Psoas muscle (tissue), 8 donors: ENCODE measurements around the gene UBR3. TPM values are rescaled to one million over a fixed set of nuclear protein-coding genes. Genes with fewer than 3 reads are reported as not detected.
"Not testable (repeated sequence)": the region's sequence is repeated elsewhere in the genome, so short reads cannot be mapped to it uniquely, and the experiment has no call there.

Experiments
- ATAC-seq, 4 donors: fragments of 200-7000 bp; cut with Tn5 transposase; one replicate each; pipeline ENCODE4 v1.9.1; 2020; ENCODE audit warnings: moderate library complexity in 3 of 4, mild to moderate bottlenecking in 2 of 4
- DNase-seq, 2 donors: peaks; one replicate each; pipeline ENCODE4 v3.0.0-alpha.2; 2020
- H3K27ac ChIP-seq: fragments of 200-600 bp; one replicate; pipeline ENCODE4 v1.8.0; 2022
- H3K27me3 ChIP-seq, 3 donors: fragments of 200-600 bp in 1 of 3; one replicate each; pipeline versions ENCODE4 v1.6.1 to v1.8.0; 2013 to 2022; ENCODE audit warnings: low read length in 2 of 3, mild to moderate bottlenecking in 2 of 3, moderate library complexity in 1 of 3; ENCODE audit not compliant: insufficient read depth in 3 of 3
- H3K36me3 ChIP-seq, 2 donors: fragments of 200-600 bp in 1 of 2; one replicate each; pipeline versions ENCODE4 v1.6.1 to v1.8.0; 2013 to 2022; ENCODE audit warnings: low read depth in 1 of 2, mild to moderate bottlenecking in 1 of 2, moderate library complexity in 1 of 2; ENCODE audit not compliant: insufficient read depth in 1 of 2
- H3K4me1 ChIP-seq: fragments of 200-600 bp; one replicate; pipeline ENCODE4 v1.8.0; 2022
- H3K4me3 ChIP-seq: fragments of 200-600 bp; one replicate; pipeline ENCODE4 v1.8.0; 2022; ENCODE audit warnings: mild to moderate bottlenecking
- H3K9me3 ChIP-seq: fragments of 200-600 bp; one replicate; pipeline ENCODE4 v1.8.0; 2022
- CTCF ChIP-seq: fragments of 200-600 bp; IDR thresholded peaks from one replicate; pipeline ENCODE4 v1.8.0; 2022; ENCODE audit warnings: antibody characterized with exemption
- WGBS, 3 donors: extraction: QIAGEN DNeasy Blood & Tissue Kit; methylation state at CpG; one replicate each; pipeline versions ENCODE4 v1.1.6 to v1.1.7; 2013; 5-methylcytosine and 5-hydroxymethylcytosine counted together
- intact Hi-C, 2 donors: fragments of 100-400 bp; cut with DNase I; formaldehyde crosslinking; loops; one replicate each; pipeline versions ENCODE4 v1.11.0 to v1.14.2; 2022
- polyA plus RNA-seq, 3 donors: library from polyadenylated mRNA; stranded (reverse); fragments of 200-250 nt; gene quantifications; one replicate each; pipeline ENCODE4 v1.2.3, GENCODE V29; 2013
- total RNA-seq, 4 donors: library from RNA; stranded (reverse); fragmentation: NEBNext Ultra II Directional in 2 of 4; extraction: Animal tissue kit (Norgen Biotek cat#: 25700) in 2 of 4; gene quantifications; one replicate each; pipeline versions ENCODE4 v1.2.1 to v1.2.4, GENCODE V29; 2021 to 2023
- donor health status: healthy with polysubstance abuse.
- donor health status: DM: no; HTN: no; CAD: no; lungs with moderate emphysema.
- donor health status: Bipolar disorder and iron deficiency.
- donor health status: healthy.
- donor health status: DM: yes; HTN: yes; CAD: no.
- donor health status: DM: no; HTN: no; CAD: no.
- donor health status: DM: no; HTN: no; CAD: no.
- donor health status: DM: yes; HTN: yes; CAD: no.

The UBR3 gene
- total and polyA plus RNA-seq, 7 donors: 28.7 to 202 (median 160) TPM

DNA sequence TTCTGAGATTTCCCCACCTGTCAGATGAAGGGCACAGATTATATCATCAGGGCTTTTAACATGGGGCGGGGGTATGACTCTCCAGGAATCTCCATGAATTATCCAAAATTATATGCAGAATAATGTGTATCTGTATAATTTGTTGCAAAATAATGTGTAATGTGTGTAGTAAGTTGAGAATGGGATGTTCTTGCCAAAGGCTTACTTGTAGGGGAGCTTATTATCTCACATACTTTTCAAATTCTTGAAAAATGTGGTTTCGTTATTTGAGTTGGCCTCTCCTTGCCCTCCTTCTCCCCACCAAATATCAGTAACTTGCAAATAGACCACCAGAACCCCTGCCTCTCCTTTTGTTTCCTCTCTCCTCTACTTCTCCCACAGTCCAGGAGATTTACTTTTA is 35.6 kb downstream of the UBR3 start:
- no peaks in the 10 kb centered on the region for H3K27me3 ChIP-seq
- no peak overlapping the region for H3K4me3 ChIP-seq
- ATAC-seq (no peak), DNase-seq (no peak)
- intact Hi-C loops: no loop called here
- peaks cover 7% of the 10 kb centered on the region for H3K4me1 ChIP-seq
- no peak overlapping the region for H3K27ac ChIP-seq
- no peaks in the 10 kb centered on the region for H3K9me3 ChIP-seq
- 67 to 83% (median 71%) methylated on average over 2 of the region's 2 CpGs for WGBS, 3 donors
- no peaks in the 10 kb centered on the region for H3K36me3 ChIP-seq
- no peak for TF ChIP-seq CTCF

GRCh38 chr2:169865492-169865891 is 38.2 kb downstream of the UBR3 start:
- intact Hi-C loops: loop anchor here in 1 of 2 donors (5.0 kb wide), 1 partner anchor 38 kb away; the partner anchor contains the start of gene UBR3

DNA sequence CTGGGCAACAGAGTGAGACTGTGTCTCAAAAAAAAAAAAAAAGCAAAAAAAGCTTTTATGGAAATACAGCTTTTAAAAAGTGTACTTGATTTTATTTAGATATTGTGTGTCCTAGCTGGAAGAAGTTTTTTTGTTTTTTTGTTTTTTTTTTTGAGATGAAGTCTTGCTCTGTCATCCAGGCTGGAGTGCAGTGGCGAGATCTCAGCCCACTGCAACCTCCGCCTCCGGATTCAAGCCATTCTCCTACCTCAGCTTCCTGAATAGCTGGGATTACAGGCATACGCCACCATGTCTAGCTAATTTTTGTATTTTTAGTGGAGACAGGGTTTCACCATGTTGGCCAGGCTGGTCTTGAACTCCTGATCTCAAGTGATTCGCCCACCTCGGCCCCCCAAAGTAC is 39.0 kb downstream of the UBR3 start:
- 93 to 98% (median 95%) methylated on average over 6 of the region's 6 CpGs for WGBS, 3 donors
- not testable (repeated sequence) for H3K4me3 ChIP-seq, H3K36me3 ChIP-seq, H3K27me3 ChIP-seq, DNase-seq, ATAC-seq, H3K27ac ChIP-seq, H3K9me3 ChIP-seq
- intact Hi-C loops: loop anchor here in 1 of 2 donors (5.0 kb wide), 1 partner anchor 39 kb away; the partner anchor contains the start of gene UBR3
- peaks cover 12% of the 10 kb centered on the region for H3K4me1 ChIP-seq

More at GRCh38 chr2:169865492-169865891, 38.2 kb downstream of the UBR3 start:
- ATAC-seq (no peak), DNase-seq (no peak)
- H3K4me3 ChIP-seq: no peak overlapping the region
- no peaks in the 10 kb centered on the region for H3K9me3 ChIP-seq
- peaks cover 12% of the 10 kb centered on the region for H3K4me1 ChIP-seq
- no peaks in the 10 kb centered on the region for H3K27me3 ChIP-seq
- no peaks in the 10 kb centered on the region for H3K36me3 ChIP-seq
- no peak overlapping the region for H3K27ac ChIP-seq
- TF ChIP-seq CTCF: no peak
- WGBS, 3 donors: 78 to 88% (median 85%) methylated on average over 2 of the region's 2 CpGs

DNA sequence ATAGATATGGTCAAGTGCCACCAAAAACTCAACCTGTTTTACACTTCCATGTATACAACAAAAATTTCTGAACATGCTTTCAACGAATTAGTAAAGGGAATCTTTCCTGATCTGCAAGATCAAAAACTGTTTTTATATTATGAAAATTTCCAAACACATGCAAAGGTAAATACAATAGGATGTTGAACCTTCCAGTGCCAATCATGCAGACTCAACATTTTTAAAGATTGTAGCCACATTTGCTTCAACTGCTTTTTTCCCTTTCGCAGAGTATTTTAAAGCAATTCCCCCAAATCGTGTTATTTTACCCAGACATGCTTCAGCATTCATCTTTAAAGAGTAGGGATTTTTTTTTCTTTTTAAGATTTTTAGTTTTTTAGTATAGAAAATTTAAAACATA is 40.3 kb downstream of the UBR3 start:
- DNase-seq (no peak), ATAC-seq (no peak)
- 84 to 90% (median 86%) methylated on average over 3 of the region's 3 CpGs for WGBS, 3 donors
- H3K36me3 ChIP-seq: no peaks in the 10 kb centered on the region
- H3K9me3 ChIP-seq: no peaks in the 10 kb centered on the region
- TF ChIP-seq CTCF: no peak
- H3K27me3 ChIP-seq: no peaks in the 10 kb centered on the region
- intact Hi-C loops: loop anchor here in 1 of 2 donors (5.0 kb wide), 1 partner anchor 40 kb away; the partner anchor contains the start of gene UBR3
- no peak overlapping the region for H3K27ac ChIP-seq
- peaks cover 5% of the 10 kb centered on the region for H3K4me1 ChIP-seq
- H3K4me3 ChIP-seq: no peak overlapping the region

- no peak overlapping the region for H3K4me3 ChIP-seq
- intact Hi-C loops: loop anchor here in 1 of 2 donors (5.0 kb wide), 1 partner anchor 42 kb away; the partner anchor contains the start of gene UBR3
- 71 to 88% (median 82%) methylated on average over 7 of the region's 7 CpGs for WGBS, 3 donors
- ATAC-seq (no peak), DNase-seq (no peak)
- no peaks in the 10 kb centered on the region for H3K9me3 ChIP-seq
- H3K27ac ChIP-seq: no peak overlapping the region
- H3K4me1 ChIP-seq: peaks cover 5% of the 10 kb centered on the region
- no peaks in the 10 kb centered on the region for H3K36me3 ChIP-seq
- no peak for TF ChIP-seq CTCF
- no peaks in the 10 kb centered on the region for H3K27me3 ChIP-seq
Measured at GRCh38 chr2:169868951-169869350, 41.7 kb downstream of the UBR3 start.

DNA sequence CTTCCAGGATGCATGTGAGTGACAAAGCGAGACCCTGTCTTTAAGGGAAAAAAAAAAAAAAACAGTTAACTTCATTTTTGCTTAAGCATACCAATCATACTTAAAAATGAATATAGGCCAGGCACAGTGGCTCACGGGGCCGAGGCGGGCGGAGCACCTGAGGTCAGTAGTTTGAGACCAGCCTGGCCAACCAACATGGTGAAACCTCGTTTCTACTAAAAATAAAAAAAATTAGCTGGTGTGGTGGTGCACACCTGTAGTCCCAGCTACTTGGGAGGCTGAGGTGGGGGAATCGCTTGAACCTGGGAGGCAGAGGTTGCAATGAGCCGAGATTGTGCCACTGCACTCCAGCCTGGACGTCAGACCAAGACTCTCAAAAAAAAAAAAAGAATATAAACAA is 44.1 kb downstream of the UBR3 start:
- H3K27me3 ChIP-seq, ATAC-seq, intact Hi-C loops, H3K4me1 ChIP-seq, H3K4me3 ChIP-seq, H3K27ac ChIP-seq, DNase-seq, H3K9me3 ChIP-seq: not testable (repeated sequence)
- peaks cover 0 to 11% of the 10 kb centered on the region in 2 donors for H3K36me3 ChIP-seq
- 87 to 94% (median 88%) methylated on average over 9 of the region's 9 CpGs for WGBS, 3 donors
